HepG2 (cell line): Measurements from ENCODE around the gene PAQR6. TPM values are rescaled to one million over a fixed set of nuclear protein-coding genes. Genes with fewer than 3 reads are reported as not detected.

ENCODE experiments used
- BRCA1 ChIP-seq: sonication (generic); formaldehyde crosslinking; IDR thresholded peaks from 2 replicates; pipeline ENCODE4 v1.4.0; 2020; ENCODE audit warnings: missing genetic modification reagents
- CEBPG ChIP-seq: IDR thresholded peaks from 2 replicates; pipeline ENCODE4 v1.6.1; 2016
- HDAC6 ChIP-seq: fragments of 200-600 bp; sonication (generic); IDR thresholded peaks from 2 replicates; pipeline ENCODE4 v1.7.0; 2017; ENCODE audit warnings: mild to moderate bottlenecking, antibody characterized with exemption, low read length, low read depth
- HNF1B ChIP-seq: sonication (generic); formaldehyde crosslinking; IDR thresholded peaks from 2 replicates; pipeline ENCODE4 v1.5.1; 2020; ENCODE audit warnings: mild to moderate bottlenecking, moderate library complexity, missing genetic modification reagents
- LCORL ChIP-seq, 2 experiments: fragments of 450-650 bp in 1 of 2; sonication (generic) in 1 of 2; formaldehyde crosslinking in 1 of 2; IDR thresholded peaks; 2 replicates each; pipeline versions ENCODE4 v1.5.0 to v1.6.1; 2017 to 2020; ENCODE audit warnings: antibody characterized with exemption in 1 of 2, missing genetic modification reagents in 1 of 2
- MBNL3 ChIP-seq: fragments of 250-450 bp; sonication (Bioruptor Pico); conservative IDR thresholded peaks from 2 replicates; pipeline ENCODE4 v1.8.0; 2022; ENCODE audit warnings: mild to moderate bottlenecking, inconsistent platforms
- MED8 ChIP-seq: sonication (generic); formaldehyde crosslinking; IDR thresholded peaks from 2 replicates; pipeline ENCODE4 v1.8.1; 2023; ENCODE audit warnings: mild to moderate bottlenecking, missing genetic modification reagents; ENCODE audit not compliant: insufficient replicate concordance
- NAIF1 ChIP-seq: sonication (generic); formaldehyde crosslinking; IDR thresholded peaks from 2 replicates; pipeline ENCODE4 v1.5.0; 2020; ENCODE audit warnings: mild to moderate bottlenecking, missing genetic modification reagents, borderline replicate concordance
- NFIC ChIP-seq: IDR thresholded peaks from 2 replicates; pipeline ENCODE4 v1.6.1; 2012; ENCODE audit warnings: mild to moderate bottlenecking, low read length, inconsistent platforms
- NKX3-1 ChIP-seq: sonication (generic); formaldehyde crosslinking; IDR thresholded peaks from 2 replicates; pipeline ENCODE4 v1.5.0; 2020; ENCODE audit warnings: missing genetic modification reagents
- SNAI1 ChIP-seq: sonication (generic); formaldehyde crosslinking; IDR thresholded peaks from 2 replicates; pipeline ENCODE4 v1.5.0; 2020; ENCODE audit warnings: mild to moderate bottlenecking, missing genetic modification reagents, borderline replicate concordance
- SRF ChIP-seq: IDR thresholded peaks from 2 replicates; pipeline ENCODE4 v1.6.1; 2011; ENCODE audit warnings: mild to moderate bottlenecking, low read depth, low read length, moderate library complexity
- SRSF1 ChIP-seq: fragments of 200-400 bp; formaldehyde crosslinking; optimal IDR thresholded peaks from 2 replicates; pipeline ENCODE3; 2017; ENCODE audit warnings: mild to moderate bottlenecking, low read depth, low read length, moderate library complexity
- TCF7 ChIP-seq: sonication (generic); IDR thresholded peaks from 2 replicates; pipeline ENCODE4 v1.6.1; 2016; ENCODE audit warnings: antibody characterized with exemption, low read depth
- U2AF1 ChIP-seq: fragments of 200-400 bp; formaldehyde crosslinking; optimal IDR thresholded peaks from 2 replicates; pipeline ENCODE3; 2017; ENCODE audit warnings: mild to moderate bottlenecking, low read depth, low read length
- WIZ ChIP-seq: sonication (generic); formaldehyde crosslinking; IDR thresholded peaks from 2 replicates; pipeline ENCODE4 v1.5.1; 2020; ENCODE audit warnings: mild to moderate bottlenecking, missing genetic modification reagents
- ZBTB2 ChIP-seq: sonication (generic); formaldehyde crosslinking; IDR thresholded peaks from 2 replicates; pipeline ENCODE4 v1.8.0; 2022; ENCODE audit warnings: low read depth, missing genetic modification reagents
- ZBTB34 ChIP-seq: sonication (generic); formaldehyde crosslinking; IDR thresholded peaks from 2 replicates; pipeline ENCODE4 v1.8.0; 2022; ENCODE audit warnings: mild to moderate bottlenecking, missing genetic modification reagents
- ZNF138 ChIP-seq: sonication (generic); formaldehyde crosslinking; IDR thresholded peaks from 2 replicates; pipeline ENCODE4 v1.5.0; 2020; ENCODE audit warnings: mild to moderate bottlenecking, low read depth, missing genetic modification reagents
- ZNF224 ChIP-seq: sonication (generic); formaldehyde crosslinking; IDR thresholded peaks from 2 replicates; pipeline ENCODE4 v1.5.0; 2020; ENCODE audit warnings: mild to moderate bottlenecking, missing genetic modification reagents
- ZNF430 ChIP-seq: sonication (generic); formaldehyde crosslinking; IDR thresholded peaks from 2 replicates; pipeline ENCODE4 v1.9.0; 2021; ENCODE audit warnings: mild to moderate bottlenecking, missing genetic modification reagents
- ZNF510 ChIP-seq: sonication (generic); formaldehyde crosslinking; IDR thresholded peaks from 2 replicates; pipeline ENCODE4 v1.4.0; 2020; ENCODE audit warnings: low read depth, mild to moderate bottlenecking, missing genetic modification reagents
- ZNF670 ChIP-seq: sonication (generic); formaldehyde crosslinking; IDR thresholded peaks from 2 replicates; pipeline ENCODE4 v1.8.0; 2022; ENCODE audit warnings: mild to moderate bottlenecking, missing genetic modification reagents, borderline replicate concordance
- ZNF704 ChIP-seq: sonication (generic); formaldehyde crosslinking; IDR thresholded peaks from 2 replicates; pipeline ENCODE4 v1.8.1; 2023; ENCODE audit warnings: mild to moderate bottlenecking, inconsistent platforms, moderate library complexity, missing genetic modification reagents, borderline replicate concordance
- polyA plus RNA-seq, 8 experiments: library from polyadenylated mRNA; depleted of rRNA in 3 of 8; stranded (reverse) in 7 of 8; unstranded in 1 of 8; fragments of >200 nt; fragmentation: Illumina TruSeq in 4 of 8; extraction: Trizol in 4 of 8; gene quantifications; 2 replicates each; pipeline versions ENCODE4 v1.2.1 to v1.2.3, GENCODE V29; 2011 to 2016; ENCODE audit warnings: low read depth in 4 of 8, missing spikeins in 1 of 8, mixed read lengths in 1 of 8; ENCODE audit not compliant: insufficient read depth in 1 of 8
- total RNA-seq, 5 experiments: library from RNA; depleted of rRNA; stranded (reverse); fragments of >200 nt; fragmentation: Illumina TruSeq; extraction: Trizol; gene quantifications; 2 replicates each; pipeline ENCODE4 v1.2.3, GENCODE V29; 2016; ENCODE audit warnings: low read depth in 1 of 5

PAQR6 gene
- total and polyA plus RNA-seq, 2 of the 13 experiments (the other 11 are each of a cell fraction or from before 2014, with no cell fraction given) = 0.82 to 1.4 TPM

GRCh38 chr1:156193488-156194299 lies 54.2 kb downstream of the PAQR6 start, which contains the start of gene SLC25A44 (continued):
- no peak for TF ChIP-seq NAIF1
- no peak for TF ChIP-seq NKX3-1 (CRISPR knock-in tag)
- TF ChIP-seq LCORL (IDR thresholded peaks at IDR 0.05) = no peak
- no peak for TF ChIP-seq LCORL (CRISPR knock-in tag; IDR thresholded peaks at IDR 0.05)
- no peak for TF ChIP-seq ZBTB34 (CRISPR knock-in tag)
- no peak for TF ChIP-seq NFIC
- TF ChIP-seq MED8 (CRISPR knock-in tag) = no peak
- no peak for TF ChIP-seq ZNF510
- TF ChIP-seq HNF1B (CRISPR knock-in tag) = peak; percentile 52
- no peak for TF ChIP-seq CEBPG
- TF ChIP-seq SRSF1 = no peak
- no peak for TF ChIP-seq TCF7
- no peak for TF ChIP-seq HDAC6
- TF ChIP-seq ZNF670 (CRISPR knock-in tag) = no peak
- no peak for TF ChIP-seq SRF
- TF ChIP-seq U2AF1 = no peak
- no peak for TF ChIP-seq SNAI1 (CRISPR knock-in tag)
- no peak for TF ChIP-seq ZNF430 (CRISPR knock-in tag)
- TF ChIP-seq ZBTB2 (CRISPR knock-in tag) = no peak
- TF ChIP-seq ZNF138 (CRISPR knock-in tag) = no peak
- TF ChIP-seq ZNF224 (CRISPR knock-in tag) = peak; percentile 65; the same call in 1 of the 2 replicates
- no peak; the same call in 1 of the 2 replicates for TF ChIP-seq ZNF704 (CRISPR knock-in tag)
- no peak; the same call in 1 of the 2 replicates for TF ChIP-seq BRCA1 (CRISPR knock-in tag)
- no peak for TF ChIP-seq MBNL3 (CRISPR knock-in tag)
- no peak for TF ChIP-seq WIZ
